ENCODE data around the gene OR4N2.
"Not testable (repeated sequence)": the region's sequence is repeated elsewhere in the genome, so short reads cannot be mapped to it uniquely, and the experiment has no call there.

OR4N2 gene, protein sequence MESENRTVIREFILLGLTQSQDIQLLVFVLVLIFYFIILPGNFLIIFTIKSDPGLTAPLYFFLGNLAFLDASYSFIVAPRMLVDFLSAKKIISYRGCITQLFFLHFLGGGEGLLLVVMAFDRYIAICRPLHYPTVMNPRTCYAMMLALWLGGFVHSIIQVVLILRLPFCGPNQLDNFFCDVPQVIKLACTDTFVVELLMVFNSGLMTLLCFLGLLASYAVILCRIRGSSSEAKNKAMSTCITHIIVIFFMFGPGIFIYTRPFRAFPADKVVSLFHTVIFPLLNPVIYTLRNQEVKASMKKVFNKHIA

DNA sequence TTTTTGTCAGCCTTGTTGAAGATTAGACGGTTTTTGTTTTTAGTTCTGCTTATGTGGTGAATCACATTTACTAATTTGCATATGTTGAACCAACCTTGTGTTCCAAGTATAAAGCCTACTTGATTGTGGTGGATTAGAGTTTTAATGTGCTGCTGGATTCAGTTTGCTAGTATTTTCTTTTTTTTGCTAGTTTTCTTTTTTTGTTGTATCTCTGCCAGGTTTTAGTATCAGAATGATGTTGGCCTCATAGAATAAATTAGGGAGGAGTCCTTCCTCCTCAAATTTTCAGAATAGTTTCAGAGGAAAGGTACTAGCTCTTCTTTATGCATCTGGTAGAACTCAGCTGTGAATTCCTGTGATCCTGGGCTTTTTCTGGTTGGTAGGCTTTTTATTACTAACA, at the start of gene OR4N2:
Gene OR4N2 (plus strand): TSS at position 301 of the 400 bp plus-strand sequence. CDS start 23,679 bp downstream, outside the sequence.
- DNase-seq, result not testable (repeated sequence)

DNA sequence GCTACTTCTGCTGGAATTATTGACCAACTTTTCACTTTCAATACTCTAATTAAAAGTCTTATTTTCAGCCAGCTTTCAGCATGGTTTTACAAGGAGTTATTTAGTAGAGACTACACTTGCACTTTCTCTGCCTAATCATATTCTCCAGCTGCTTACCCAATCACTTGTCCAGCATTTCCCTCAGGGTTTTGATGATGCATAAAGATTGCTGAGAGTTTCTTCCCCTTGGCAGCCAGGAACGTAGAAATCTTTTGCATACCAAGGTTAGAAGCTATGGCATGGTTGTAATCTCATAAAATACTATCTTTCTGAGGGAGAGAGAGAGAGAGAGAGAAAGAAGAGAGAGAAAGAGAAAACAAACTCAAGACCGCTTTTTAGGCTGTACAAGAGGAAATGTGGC, 49.4 kb upstream of the OR4N2 start:
- no peak for DNase-seq

DNA sequence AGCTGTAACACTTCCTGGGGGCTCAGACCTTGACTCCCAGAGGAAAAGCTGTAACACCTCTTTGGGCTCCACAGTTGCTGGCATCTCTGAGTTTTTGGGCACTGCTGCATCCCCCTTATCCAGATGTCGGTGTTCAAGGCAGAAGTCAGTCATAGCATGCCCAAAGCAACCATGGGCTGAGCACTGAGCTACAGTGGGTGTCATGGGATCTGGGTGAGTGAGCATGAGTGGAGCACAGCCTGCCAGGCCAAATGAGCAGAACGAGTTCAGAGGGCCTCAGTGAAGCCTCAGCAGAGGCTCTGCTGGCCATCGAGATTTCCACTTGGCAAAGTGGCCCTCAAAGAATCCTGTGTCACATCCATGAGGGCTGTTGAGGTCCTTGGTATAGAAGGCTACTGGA, 32.1 kb upstream of the OR4N2 start:
- DNase-seq, result not testable (repeated sequence)

DNA sequence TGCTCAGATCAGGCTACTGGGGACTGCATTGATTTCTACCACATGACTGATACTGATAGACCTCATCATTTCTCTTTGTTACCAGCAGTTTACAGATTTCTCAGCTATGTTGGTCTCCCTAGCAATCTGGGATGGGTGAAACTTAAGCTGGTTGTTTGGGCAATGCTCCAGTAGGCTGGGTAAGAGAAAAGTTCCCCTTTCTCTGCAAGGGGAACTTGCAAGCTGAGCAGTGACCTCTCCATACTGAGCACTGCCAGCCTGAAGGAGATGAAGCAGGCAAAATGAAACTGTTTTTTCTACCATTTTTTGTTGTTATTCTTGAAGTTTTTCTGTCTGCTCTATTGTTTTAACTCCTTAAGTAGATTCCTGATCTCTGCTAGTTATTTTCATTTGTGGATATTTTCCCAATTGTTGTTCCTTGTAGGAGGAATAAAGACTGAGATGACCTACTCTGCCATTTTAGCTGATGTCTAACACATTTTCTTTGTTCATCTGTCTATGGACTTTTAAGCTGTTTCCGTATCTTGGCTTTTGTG, 31.6 kb upstream of the OR4N2 start:
- DNase-seq, result no peak

DNA sequence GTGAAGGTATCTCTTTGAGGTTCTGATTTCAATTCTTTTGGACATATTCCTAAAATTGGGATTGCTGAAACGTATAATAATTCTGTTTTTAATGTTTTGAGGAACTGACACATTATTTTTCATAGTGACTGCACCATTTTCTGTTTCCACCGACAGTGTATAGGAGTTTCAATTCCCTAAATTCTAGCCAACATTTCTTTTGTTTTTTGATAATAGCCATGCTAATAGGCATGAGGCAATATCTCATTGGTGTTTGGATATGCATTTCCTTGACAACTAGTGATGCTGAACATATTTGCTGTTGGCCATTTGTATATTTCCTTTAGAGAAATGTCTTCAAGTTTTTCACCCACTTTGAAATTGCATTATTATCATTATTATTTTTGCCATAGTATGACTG, 31.1 kb upstream of the OR4N2 start:
- not testable (repeated sequence) for DNase-seq

DNA sequence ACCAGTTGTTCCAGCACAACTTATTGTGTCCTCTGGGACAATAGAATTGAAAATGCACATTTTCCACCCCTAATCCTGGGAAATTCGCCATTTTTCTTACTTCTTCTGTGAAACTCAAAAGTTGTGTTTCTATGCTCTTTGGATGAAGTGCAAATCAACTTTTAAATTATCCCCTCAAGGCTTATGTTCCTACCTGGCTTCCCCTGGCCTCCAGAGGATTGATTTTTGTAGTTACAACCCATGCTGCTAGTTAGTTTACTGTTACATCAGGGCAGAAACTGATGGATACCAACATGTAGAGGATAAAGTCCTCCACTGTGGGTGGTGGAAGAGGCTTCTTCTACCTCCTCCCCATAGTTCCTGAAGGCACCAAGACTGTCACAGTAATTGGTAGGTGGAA, 30.4 kb upstream of the OR4N2 start, which contains the start of gene OR4M1:
Gene OR4M1 (plus strand): TSS at position 301 of the 400 bp plus-strand sequence. CDS start 6,819 bp downstream, outside the sequence.
- not testable (repeated sequence) for DNase-seq

DNA sequence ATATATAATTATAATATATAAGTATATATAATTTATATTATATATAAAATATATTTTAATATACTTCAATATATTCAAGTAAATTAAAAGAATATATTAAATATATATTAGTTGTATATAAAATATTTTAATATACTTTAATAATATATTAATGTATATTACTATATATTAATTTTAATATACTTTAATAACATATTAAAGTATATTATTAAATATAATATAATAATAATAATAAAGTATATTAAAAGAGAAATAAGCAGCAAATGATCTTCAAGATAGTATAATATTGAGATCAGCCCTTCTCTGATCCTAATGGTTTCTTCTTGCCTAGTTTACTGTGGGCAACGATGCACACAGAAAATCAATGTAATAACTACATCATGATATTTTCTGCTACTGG, 28.0 kb upstream of the OR4N2 start:
- DNase-seq, result no peak

DNA sequence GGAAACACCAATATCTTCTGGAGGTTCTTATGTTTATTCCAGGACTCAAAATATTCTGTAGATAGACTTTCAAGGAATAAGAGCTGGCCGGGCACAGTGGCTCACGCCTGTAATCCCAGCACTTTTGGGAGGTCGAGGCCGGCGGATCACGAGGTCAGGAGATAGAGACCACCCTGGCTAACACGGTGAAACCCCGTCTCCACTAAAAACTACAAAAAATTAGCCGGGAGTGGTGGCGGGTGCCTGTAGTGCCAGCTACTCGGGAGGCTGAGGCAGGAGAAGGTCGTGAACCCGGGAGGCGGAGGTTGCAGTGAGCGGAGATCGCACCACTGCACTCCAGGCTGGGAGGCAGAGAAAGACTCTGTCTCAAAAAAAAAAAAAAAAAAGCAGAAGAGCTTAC, 17.7 kb upstream of the OR4N2 start:
- not testable (repeated sequence) for DNase-seq

DNA sequence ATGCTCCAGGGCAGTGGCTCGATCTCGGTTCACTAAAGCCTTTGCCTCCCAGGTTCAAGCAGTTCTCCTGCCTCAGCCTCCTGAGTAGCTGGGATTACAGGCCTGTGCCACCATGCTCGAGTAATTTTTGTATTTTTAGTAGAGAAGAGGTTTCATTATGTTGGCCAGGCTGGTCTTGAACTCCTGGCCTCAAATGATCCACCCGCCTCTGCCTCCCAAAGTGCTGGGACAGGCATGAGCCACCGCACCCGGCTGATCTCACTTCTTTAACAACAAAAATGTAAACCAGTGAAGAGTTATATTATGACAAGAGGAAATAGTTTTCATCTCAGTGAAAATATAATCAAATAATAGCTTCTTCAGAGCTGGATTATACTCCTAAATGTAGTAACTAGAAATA, 16.3 kb upstream of the OR4N2 start:
- DNase-seq, result not testable (repeated sequence)

DNA sequence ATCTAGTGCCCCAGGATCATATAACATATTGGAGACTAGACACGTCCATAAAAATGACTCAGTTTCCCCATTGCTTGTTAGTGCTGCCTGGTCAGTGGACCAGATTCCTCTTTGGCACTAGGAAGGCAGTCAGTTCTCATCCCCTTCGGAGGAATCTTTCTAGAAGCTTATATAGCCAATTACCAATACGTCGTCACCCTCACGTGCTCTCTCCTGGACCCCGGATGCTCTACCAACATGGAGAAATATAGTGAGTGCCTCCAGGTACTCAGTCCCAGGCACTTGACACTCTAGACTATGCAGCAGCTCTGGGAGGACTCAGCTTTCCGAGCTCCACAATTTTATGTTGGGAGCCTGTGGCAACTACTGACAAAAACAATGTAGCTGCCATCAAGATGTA, 15.4 kb upstream of the OR4N2 start:
- not testable (repeated sequence) for DNase-seq

DNA sequence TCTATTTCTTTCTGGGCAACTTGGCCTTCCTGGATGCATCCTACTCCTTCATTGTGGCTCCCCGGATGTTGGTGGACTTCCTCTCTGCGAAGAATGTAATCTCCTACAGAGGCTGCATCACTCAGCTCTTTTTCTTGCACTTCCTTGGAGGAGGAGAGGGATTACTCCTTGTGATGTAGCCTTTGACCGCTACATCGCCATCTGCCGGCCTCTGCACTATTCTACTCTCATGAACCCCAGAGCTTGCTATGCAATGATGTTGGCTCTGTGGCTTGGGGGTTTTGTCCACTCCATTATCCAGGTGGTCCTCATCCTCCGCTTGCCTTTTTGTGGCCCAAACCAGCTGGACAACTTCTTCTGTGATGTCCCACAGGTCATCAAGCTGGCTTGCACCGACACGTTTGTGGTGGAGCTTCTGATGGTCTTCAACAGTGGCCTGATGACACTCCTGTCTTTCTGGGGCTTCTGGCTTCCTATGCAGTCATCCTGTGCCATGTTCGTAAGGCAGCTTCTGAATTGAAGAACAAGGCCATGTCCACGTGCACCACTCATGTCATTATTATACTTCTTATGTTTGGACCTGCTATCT, 7.0 kb upstream of the OR4N2 start:
- DNase-seq, result not testable (repeated sequence)

DNA sequence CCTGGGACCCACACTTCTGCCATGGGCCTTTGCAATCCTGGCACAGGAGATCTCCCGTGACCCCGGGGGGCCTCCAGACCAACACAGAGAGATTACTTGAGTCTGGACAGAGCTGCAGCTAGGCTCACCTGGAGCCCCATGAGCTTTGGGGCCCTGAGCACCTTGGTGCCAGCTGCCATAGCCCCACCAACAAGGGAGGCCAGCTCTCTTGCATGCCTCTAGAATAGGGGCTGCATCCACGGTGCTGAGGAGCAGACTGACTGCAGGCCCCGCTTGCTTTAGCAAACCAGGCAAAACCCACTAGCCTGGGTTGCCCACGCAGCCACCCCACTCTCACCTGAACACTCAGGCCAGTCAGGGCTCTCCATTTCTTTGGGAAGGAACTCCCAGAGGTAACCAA, 3.7 kb upstream of the OR4N2 start:
- no peak for DNase-seq

DNA sequence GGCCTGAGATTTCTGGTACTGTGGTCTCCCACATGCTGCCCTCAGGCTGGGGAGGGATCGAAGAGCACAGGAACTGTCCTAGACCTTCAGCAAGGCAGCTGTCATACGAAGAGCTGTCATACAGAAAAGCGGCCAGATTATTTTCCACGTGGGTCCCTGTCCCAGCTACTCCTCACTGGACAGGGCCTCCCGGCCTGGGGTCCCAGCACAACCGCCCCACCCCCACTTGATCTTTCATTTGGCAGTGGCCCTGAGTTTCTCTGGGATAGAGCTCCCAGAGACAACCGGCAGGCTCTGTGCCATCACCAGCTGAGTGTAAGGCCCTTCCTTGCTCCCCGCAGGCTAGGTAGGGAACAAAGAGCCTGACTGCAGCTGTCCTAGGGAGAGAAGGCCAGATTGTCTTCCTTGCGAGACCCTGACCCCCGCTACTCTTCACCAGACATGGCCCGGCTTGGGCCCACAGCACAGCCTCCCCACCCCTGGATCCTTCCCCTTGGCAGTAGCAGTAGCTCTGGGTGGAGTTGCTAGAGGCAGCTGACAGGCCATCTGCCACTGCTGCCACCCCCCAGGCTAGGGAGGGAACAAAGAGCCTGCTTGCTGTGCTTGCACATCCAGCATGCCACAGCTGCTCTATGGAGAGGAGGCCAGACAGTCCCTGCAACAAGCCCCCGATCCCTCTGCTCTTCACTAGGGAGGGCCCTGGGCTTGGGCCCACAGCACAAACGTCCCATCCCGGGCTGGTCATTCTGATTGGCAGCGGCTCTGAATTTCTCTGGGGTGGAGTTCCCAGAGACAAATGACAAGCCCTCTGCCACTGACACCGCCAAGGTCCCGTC, 3.1 kb upstream of the OR4N2 start:
- no peak for DNase-seq

DNA sequence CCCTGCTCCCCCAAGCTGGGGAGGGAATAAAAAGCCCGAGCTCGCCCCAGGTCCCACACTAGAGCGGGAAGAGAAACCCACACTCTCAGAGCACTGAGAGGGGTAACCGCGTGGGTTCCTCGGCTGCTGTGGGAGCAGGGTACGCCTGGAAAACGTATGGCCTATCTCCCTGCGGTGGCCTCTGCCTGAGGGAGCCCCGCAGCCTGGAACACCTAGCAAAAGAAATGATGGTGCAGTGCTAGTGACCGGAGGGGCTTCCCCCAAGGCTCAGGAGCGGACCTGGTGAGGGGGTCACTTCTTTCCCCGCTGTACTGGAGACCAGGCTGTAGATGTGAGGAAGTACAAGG, 2.5 kb upstream of the OR4N2 start:
- DNase-seq, result no peak

DNA sequence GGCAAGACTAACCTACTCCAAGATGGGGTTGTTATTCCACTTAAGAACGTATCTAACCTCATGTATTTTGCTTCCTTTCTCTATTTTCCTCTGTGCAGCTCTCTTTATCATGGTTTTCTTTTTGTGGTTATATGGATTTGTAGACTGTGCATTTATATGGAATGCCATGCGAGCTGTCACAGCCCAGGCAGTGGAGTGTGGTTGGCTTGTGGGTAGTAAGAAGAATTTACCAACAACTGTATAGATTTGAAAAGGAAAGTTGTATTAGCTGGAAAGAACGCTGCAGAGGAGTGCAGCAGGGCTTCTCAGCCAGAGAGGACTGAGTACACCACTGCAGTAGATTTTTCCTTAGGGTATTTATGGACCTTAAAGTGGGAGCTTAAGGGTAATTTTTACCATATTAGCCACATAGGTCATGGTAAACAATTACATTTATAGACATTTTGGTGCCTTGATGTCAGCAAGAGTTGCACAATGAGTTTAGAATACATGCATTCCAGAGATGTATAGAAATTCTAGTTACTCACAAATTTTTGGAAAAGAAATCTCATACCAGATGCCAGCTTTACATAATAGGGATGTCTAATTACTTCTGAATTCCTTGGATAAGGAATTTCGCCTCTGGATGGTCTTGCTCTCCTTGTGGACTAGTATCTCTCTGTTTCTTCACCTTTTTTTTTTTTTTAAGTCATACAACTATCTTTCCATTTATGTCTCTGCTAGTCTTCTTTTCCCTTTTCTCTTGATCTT, 9.8 kb downstream of the OR4N2 start:
- DNase-seq, result not testable (repeated sequence)

DNA sequence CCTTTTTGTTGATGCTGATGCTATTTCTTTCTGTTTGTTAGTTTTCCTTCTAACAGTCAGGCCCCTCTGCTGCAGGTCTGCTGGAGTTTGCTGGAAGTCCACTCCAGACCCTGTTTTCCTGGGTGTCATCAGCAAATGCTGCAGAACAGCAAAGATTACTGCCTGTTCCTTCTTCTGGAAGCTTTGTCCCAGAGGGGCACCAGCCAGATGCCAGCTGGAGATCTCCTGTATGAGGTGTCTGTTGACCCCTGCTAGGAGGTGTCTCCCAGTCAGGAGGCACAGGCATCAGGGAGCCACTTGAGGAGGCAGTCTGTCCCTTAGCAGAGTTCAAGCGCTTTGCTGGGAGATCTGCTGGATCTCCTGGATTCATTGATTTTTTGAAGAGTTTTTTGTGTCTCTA, 16.3 kb downstream of the OR4N2 start:
- not testable (repeated sequence) for DNase-seq

DNA sequence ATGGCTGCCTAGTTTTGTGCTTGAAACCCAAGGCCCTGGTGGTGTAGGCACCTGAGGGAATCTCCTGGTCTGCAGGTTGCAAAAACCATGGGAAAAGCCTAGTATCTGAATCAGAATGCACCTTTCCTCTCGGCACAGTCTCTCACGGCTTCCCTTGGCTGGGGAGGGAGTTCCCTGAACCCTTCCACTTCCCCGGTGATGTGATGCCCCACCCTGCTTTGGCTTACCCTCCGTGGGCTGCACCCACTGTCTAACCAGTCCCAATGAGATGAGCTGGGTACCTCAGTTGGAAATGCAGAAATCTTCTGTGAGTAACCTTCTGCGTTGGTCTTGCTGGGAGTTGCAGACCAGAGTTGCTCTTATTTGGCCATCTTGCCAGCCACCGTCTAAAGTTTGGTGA, 17.4 kb downstream of the OR4N2 start:
- not testable (repeated sequence) for DNase-seq

DNA sequence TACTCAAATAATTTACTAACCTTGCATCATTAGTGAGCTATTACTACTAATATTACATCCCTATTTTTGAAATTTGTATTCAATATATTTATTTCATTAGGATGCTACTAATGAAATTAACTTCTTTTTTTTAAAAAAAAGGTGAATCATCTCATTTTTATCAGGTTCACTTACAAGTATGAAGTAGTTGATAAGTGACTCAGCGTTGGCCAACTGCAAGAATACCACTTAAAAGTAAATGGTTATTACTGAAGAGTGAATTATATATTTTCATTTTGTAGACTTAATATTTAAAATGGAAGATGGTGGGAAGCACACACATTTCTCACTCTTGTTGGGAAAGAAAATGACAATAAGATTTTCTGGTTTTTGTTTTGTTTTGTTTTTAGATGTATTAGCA, 19.6 kb downstream of the OR4N2 start:
- no peak for DNase-seq

DNA sequence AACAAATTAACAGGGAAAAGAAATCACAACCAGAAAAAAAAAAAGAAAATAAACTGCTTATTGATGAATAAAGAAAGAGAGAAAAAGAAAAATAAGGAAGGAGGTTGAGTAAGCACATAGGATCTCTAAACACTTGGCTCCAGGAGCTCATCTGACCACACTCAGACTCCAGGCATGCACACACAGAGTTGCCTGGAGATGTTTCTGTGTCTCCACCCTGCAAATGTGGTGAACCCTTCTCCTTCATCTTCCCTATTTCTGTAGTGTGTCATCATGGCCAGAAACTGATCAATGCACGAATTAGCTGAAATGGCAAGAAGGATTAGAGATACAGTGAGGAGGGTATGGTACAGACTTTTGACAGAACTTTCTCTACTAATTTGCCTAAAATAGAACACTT, 20.2 kb downstream of the OR4N2 start:
- DNase-seq, result no peak

DNA sequence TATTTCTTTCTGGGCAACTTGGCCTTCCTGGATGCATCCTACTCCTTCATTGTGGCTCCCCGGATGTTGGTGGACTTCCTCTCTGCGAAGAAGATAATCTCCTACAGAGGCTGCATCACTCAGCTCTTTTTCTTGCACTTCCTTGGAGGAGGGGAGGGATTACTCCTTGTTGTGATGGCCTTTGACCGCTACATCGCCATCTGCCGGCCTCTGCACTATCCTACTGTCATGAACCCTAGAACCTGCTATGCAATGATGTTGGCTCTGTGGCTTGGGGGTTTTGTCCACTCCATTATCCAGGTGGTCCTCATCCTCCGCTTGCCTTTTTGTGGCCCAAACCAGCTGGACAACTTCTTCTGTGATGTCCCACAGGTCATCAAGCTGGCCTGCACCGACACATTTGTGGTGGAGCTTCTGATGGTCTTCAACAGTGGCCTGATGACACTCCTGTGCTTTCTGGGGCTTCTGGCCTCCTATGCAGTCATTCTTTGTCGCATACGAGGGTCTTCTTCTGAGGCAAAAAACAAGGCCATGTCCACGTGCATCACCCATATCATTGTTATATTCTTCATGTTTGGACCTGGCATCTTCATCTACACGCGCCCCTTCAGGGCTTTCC, 24.2 kb downstream of the OR4N2 start:
- not testable (repeated sequence) for DNase-seq

DNA sequence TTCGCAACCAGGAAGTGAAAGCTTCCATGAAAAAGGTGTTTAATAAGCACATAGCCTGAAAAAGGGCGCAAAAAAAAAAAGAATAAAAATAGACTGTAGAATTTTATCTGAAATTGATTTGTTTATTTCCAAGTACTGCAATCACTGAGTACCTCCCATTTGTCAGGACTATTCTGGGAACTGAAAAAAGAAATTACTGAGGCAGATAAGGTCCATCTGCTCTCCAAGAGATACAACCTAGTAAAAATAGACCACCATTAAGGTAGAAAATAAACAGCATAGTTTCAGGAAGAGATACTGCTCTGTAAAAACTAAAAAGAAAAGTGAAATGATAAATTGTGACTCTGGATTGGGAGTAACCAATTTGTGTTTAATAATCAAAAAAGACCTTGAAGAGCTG, 24.7 kb downstream of the OR4N2 start:
- DNase-seq, result no peak

DNA sequence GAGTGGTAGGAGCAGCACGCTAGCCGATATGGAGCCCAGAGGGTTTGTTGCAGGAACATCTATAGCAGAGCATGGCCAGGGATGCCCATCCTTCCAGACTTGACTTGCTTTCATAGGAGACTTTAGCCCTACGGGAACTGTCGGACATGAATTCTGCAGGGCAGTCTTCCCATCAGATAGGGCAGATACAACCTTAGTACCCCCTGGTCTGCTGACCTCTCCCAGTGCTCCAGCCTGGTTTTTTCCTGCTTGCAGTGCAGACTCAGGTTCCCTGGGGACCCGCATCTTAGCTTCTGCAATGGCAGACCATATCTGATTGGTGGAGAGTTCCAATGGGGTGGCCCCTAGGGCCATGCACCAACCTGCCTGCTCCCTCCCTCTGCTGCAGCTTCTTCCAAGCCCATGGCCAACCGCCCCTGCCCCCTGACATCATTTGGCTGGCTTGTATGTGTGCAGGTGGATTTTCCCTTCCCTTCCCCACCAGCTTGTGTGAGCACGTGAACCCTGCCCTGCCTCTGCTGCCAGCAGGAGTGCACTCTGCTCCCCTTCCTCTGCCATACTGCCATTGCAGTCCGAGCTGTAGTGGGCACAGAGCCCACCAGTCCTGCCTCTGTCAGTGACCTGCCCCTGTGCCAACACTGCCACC, 30.8 kb downstream of the OR4N2 start:
- DNase-seq, result not testable (repeated sequence)
